HG02885 (cell line): ENCODE results near the gene PTPN7.
"Not testable (repeated sequence)": the region's sequence is repeated elsewhere in the genome, so short reads cannot be mapped to it uniquely, and the experiment has no call there.

Experiments
- ATAC-seq: cut with Tn5 transposase; IDR thresholded peaks from one replicate; pipeline ENCODE4 v1.9.1; 2021; ENCODE audit warnings: mild to moderate bottlenecking; ENCODE audit not compliant: unreplicated experiment, poor library complexity

Gene PTPN7

DNA sequence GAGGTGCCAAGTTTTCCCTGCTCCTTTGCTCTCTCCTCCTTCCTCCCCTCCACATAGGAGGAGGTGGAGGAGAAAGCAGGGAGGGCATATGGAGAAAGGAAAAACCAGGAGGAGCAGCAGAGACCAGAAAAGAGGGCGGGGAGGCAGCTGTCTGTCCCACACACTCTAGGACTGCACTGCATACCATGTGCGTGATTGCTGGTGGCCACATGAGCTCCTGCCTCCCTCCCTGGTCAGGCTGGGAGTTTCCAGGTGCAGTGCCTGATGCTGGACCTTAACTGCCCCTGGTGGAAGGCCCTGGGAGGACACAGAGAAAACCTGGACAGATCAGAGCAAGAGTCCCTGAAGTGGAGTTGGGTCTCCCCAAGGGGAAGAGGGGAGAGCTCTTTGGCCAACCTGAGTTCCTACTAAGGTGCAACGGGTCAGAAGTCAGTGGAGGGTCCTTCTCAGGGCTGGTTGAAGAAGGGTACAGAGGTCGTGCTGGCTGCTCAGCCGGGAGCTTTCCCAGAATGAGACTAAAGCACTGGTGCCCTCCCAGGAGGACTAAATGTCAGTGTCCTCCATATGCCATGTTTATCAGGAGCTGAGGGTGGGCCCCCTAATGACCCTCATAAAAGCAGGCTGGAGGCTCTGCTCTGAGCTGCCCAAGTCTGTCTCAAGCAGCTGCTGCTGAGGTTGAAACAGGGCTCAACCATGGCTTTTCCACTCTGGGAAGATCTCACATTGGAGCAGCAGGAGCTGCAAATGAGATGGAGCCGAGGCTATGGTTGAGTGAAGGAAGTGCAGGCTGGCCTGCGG lies 29.7 kb upstream of the PTPN7 start:
- ATAC-seq: no peak

DNA sequence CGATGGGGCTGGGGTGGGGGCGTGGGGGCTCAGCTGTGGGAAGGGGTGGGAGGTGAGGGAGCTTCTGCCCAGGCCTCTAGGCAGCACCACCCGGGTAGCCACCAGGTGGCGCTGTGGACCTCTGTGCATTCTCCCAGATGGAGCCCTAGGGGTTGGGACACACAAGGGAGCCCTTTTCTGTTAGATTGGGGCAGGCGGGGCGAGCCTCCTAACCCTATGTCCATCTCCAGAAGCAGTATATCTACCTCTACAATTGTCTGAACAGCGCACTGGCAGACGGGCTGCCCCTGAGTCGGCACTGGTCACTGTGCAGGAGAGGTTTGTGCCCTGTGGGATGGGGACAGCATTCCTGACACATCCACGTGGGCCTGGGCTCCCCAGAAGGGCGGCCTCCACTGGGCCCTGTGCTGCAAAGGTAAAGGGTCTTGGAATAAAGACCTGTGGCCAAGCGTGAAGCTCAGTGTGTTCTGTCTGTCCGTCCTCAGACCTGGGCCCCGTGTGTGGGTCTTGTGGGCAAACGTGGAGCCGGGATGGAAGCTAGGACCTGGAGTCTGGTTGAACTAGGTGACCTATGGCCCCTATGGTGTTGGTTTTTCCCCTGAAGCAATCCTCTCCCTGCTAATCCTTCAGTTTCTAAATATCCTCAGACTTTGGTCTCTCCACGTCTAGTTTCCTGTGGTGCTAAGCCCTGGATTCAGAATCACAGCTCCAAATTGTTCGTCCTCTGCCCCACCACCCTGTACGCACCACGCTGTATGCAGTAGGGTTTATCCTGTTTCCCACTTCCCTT lies 28.8 kb upstream of the PTPN7 start:
- ATAC-seq: no peak

DNA sequence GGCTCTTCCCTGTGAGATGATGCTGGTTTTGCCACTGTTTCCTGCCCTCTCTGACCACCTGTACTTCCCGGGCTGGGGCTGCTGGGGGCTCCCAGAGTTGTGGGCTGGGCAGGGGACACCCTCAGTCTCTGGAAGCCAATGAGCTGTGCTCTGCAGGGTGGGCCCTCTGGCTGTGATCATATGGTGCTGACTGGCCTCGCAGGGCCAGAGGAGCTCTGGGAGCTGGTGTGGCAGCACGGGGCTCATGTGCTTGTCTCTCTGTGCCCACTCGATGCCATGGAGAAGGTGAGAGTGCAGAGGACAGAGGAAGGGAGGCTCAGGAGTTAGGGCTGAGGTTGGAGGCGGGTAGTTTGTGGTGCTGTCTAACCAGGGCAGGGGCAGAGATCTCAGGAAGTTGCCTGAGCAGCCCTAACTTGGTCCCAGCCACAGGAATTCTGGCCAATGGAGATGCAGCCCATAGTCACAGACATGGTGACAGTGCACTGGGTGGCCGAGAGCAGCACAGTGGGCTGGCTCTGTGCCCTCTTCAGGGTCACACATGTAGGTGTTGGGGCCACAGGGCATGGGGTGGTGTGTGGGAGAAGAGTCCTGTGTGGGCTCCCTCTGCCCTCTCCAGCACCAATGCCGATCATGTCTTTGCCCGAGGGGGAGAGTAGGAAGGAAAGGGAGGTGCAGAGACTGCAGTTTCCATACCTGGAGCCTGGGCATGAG lies 27.4 kb upstream of the PTPN7 start:
- no peak for ATAC-seq

DNA sequence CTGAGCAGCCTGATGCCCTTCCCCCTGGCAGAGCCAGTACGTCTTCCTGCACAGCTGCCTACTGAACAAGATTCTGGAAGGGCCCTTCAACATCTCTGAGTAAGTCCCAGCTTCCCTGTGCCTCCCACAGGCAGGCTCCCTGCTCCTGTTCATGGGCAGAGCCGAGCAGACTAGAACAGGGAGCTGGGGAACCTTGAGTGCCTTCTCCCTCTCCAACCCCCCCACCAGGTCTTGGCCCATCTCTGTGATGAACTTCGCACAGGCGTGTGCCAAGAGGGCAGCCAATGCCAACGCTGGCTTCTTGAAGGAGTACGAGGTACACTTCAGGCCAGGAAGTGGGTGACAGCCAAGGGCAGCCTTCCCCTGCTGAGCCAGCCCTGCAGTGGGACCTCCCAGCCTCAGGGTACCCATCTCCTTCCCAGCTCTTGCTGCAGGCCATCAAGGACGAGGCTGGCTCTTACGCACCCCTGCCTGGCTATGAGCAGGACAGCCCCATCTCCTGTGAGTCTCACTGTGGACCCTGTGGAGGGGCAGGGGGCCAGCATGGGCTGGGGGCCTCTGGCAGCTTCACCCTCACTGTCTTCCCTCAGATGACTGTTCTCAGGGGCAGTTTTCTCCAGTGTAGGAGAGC lies 26.8 kb upstream of the PTPN7 start:
- no peak for ATAC-seq

DNA sequence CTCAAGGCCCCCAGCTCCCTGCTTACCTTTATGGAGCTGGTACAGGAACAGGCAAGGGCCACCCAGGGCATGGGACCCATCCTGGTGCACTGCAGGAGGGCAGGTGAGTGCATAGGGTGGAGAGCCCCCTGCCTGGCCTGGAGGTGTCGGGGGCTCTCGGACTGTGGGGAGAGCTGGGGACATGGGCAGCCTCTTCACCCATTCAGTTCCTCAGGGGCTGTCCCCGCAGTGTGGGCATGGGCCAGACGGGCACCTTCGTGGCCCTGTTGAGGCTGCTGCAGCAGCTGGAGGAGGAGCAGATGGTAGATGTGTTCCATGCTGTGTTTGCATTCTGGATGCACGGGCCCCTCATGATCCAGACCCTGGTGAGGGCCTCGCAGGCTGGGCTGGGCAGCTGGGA lies 25.9 kb upstream of the PTPN7 start:
- no peak for ATAC-seq

DNA sequence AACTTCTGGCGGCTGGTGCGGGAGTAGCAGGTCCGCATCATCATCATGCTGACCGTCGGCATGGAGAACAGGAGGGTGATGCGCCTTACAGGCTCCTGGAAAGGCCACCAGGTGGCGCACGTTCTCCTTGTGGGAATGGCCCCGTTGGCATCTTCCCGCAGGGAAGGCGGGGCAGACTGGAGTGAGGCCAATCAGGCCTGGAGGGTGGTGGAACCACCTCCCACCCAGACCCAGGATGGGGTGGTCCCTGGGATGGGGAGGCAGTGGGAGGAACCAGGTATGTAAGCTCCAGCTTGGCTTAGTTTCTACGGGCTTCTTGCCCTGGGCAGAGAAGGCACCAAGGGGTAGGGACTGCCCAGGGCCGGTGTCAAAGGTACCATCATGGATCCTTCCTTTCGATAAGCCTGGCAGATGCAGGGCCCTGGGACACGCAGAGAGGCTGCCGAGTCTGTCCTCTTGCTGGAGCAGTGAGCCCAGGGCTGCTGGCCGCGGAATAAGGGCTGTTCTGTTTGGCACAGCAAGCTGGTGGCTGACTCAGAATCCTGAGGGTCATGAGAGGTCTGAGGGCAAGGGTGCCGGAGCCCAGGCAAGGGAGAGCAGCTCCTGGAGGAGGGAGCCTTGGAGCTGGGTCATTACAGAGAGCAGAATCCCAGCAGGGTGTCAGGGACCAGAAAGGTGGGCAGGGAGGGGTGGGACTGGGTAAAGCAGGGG lies 24.5 kb upstream of the PTPN7 start:
- ATAC-seq: peak; percentile 53

DNA sequence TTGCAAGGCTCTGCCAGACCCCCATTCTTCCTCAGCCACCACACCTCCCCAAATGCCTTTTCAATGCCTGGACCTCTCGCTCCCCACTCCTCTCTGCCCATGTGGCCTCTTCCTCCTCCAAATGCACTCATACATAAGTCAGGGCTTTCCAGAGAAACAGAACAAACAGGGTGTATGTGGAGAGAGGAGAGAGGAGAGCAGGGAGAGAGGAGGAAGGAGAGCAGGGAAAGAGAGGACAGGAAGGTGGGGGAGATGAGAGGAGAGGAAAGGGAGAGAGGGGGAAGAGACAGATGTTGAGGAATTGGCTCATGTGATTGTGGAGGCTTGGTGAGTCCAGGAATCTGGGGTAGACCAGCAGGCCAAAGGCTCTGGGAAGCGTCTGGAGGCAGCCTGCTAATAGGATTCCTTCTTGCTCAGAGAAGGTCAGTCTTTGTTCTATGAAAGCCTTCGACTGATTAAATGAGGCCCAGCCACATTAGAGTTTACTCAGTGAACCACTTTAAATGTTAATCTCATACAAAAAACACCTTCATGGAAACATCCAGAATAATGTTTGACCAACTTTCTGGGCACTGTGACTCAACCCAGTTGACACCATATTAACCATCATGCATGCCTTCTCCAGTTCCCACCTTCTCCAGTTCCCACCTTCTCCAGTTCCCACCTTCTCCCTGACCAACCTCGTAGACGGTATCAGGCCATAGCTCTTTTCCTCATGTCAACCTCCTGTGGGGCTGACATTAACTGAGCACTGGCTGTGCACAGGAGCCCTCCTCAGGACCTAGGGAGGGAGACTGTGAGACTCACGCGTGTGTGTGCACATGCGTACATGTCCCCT lies 21.9 kb upstream of the PTPN7 start:
- no peak for ATAC-seq

DNA sequence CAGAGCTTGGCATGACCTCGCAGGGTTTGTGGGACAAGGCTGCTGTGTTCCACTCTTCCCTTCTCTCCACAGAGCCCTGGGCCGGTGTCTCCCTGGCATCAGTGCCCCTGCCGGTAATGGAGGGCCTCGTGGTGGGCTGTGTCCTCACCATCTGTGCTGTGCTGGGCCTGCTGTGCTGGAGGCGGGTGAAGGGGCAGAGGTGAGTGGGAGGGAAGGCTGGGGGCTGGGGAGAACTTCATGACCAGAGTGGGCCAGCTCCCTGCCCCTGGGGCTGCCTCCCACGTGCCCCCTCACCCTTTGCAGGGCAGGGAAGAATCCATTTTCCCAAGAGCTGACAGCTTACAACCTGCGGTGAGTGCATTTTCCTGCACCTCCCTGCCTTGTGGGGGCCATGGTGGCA lies 21.2 kb upstream of the PTPN7 start:
- ATAC-seq: no peak

DNA sequence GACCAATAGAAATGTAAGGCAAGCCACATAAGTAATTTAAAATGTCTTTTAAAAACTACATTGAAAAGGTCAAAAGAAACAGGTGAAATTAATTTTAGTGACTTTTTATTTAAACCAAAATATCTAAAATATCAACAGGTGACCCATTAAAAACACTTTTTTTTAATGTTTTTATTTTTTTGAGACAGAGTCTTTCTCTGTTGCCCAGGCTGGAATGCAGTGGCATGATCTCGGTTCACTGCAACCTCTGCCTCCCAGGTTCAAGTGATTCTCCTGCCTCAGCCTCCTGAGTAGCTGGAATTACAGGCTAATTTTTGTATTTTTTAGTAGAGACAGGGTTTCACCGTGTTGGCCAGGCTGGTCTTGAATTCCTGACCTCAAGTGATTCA lies 20.3 kb upstream of the PTPN7 start:
- ATAC-seq: not testable (repeated sequence)

DNA sequence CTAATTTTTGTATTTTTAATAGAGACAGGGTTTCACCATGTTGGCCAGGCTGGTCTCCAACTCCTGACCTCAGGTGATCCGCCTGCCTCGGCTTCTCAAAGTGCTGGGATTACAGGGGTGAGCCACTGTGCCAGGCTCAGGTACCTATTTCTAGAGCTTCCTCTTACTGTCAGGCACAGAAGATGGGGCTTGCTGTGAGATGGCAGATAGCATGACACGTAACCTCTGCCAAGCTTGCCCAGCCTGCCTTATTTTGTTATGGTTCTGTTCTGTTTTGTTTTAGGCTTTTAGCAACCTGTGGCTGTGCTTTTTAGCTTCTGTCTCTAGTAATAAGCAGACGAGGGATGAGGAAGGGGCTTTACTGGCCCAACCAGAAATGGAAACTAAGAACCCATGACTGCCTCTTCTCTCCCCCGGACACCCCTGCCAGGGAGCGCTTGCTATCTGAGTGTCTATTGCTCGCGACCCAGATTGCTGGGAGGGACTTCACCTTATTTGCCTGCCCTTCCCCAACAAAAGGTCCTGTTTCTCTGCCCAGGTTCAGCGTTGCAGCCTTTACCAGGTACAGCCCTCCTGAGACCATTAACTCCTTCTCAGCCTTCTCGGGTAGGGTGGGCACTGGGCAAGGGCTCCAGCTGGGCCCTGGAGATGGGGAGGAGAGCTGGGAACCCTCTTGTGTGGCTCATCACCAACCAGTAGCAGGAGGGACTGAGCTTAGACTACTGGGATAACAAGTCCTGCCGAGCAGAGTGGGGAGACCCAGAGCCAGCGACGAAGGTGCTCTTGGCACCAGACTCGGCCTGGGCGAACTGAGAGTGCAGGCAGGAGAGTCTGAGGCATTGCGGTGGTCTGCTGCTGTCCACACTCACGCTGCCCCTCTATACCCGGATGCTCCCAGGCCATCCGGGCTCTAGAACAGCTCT lies 19.7 kb upstream of the PTPN7 start:
- ATAC-seq: no peak

DNA sequence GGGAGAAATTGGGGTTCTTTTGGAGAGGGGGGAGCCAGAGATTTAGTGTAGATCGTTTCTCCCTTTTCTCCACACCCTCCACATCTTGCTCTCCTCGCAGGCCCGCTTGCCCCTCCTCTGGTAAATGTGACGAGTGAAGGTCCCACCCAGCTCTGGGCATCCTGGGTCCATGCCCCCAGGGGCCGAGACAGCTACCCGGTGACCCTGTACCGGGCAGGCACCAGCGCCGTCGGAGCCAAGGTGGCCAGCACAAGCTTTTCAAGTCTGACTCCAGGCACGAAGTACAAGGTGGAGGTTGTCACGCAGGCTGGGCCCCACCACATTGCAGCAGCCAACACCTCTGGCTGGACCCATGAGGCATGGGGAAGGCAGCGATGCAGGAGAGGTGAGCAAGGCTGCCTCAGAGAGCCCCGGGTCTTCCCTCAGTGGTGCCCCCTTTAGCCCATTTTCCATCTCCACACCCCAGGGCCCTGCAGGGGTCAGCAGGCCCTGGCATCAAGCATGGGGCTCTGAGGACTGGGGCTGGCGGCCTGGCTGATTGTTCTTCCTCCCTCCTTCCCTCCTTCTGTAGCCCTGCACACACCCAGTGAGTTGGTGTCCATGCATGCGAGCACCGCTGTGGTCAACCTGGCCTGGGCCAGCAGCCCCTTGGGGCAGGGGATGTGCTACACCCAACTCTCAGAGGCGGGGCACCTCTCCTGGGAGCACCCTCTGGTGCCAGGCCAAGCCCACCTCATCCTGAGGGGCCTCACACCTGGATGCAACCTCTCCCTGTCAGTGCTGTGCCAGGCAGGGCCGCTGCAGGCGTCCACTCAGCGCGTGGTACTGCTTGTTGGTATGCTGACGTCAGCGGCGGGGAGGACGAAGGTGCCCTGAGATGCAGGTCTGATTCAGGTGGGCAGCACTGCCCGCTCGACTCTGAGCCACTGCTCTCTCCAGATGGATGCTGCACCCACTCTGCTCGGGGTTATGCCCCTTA lies 16.8 kb upstream of the PTPN7 start:
- ATAC-seq: no peak

DNA sequence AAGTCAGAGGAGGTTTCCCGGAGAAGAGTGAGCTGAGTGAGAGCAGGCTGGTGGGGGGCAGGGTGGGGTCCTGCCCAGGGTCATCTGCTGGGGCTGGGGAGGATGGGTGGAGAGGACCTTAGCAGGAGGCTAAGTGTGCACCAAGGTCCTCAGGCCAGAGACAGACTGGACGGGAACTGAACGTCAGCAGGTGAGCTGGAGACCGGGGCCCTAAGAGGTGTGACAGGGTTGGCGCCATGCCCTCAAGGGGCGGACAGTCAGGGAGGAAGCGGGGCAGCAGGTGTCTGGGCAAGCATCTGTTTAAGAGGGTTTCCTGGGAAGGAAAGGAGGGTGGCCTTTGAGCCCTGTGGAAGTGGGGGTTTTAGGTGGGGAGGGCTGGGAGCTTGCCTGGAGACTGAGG lies 13.6 kb upstream of the PTPN7 start:
- no peak for ATAC-seq

DNA sequence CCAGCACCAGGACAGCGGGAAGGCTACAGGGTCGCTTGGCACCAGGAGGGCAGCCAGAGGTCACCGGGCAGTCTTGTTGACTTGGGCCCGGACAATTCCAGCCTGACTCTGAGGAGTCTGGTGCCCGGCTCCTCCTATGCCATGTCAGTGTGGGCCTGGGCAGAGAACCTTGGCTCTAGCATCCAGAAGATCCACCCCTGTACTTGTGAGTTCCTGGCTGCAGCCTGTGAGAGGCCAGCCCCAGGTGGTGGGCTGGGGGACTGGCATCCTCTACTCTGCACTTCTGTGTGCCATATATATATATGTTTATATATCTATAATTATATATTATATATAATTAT lies 11.6 kb upstream of the PTPN7 start:
- ATAC-seq: no peak

DNA sequence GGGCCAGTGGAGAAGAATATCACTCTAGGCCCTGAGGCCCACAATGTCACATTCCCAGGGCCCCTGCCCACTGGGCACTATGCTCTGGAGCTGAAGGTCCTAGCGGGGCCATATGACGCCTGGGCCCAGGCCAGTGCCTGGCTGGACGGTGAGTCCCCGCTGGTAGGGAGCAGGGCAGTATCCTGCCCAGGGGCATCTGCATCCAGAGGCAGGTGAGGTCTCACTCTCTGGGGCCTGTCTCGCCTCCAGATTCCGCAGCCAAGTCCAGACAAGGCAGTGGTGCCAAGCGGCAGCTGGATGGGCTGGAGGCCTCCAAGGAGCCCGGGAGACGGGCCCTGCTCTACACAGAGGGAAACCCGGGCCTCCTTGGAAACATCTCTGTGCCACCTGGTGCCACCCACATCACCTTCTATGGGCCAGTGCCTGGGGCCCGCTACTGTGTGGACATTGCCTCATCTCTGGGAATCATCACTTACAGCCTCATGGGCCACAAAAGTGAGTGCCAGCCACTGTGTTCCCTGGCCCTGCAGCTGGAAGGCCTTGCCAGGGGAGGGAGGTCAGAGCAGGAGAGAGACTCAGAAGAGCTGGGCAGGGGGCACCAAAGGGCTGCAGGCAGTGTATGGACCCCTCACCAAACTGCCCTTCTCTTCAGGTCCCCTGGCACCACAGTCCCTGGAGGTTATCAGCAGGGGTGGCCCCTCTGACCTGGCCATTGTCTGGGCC lies 11.1 kb upstream of the PTPN7 start:
- no peak for ATAC-seq

DNA sequence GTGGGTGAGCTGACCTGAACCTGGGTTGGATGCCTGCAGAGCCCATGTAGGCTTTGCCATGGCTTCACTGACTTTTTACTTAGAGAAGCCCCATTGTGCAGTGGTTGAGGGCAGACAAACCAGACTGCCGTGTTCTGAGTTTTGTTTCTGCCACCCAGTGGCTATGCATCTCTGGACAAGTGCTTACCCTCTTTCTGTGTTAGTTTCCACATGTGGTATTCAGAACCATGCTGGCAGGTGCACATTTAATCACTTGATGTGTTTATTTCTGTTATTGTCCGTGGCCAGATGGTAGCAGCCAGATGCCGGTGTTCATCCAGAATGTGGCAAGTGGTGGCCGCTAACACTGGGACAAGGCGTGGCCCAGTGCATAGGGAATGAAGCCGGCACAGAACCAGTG lies 10.3 kb upstream of the PTPN7 start:
- ATAC-seq: no peak

DNA sequence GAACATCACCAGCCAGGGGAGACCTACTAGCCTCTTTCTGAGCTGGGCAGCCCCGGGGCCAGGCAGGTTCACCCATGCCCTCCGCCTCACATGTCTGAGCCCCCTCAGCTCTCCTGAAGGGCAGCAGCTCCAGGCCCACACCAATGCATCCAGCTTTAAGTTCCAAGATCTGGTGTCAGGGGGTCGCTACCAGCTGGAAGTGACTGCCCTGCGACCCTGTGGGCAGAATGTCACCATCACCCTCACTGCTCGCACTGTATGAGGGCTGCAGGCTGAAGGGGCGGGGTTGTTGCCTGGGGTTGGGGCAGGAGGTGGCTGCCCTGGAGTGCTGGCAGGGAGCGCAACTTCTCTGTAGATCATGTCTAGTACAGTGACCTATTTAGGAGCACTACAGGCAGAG lies 8.5 kb upstream of the PTPN7 start:
- ATAC-seq: no peak
